ENCODE data around the gene KCNH8.
A peak's percentile ranks its signal among the peaks of the same experiment; 100 is the strongest.

Gene KCNH8

GRCh38 chr3:19254784-19255338, 106.6 kb downstream of the KCNH8 start:
- no peak for DNase-seq

GRCh38 chr3:19256313-19256712, 108.0 kb downstream of the KCNH8 start:
- no peak for DNase-seq

GRCh38 chr3:19263606-19264005, 115.3 kb downstream of the KCNH8 start:
- no peak for DNase-seq

GRCh38 chr3:19264424-19264823, 116.1 kb downstream of the KCNH8 start:
- DNase-seq: no peak

GRCh38 chr3:19267040-19267439, 118.7 kb downstream of the KCNH8 start:
- no peak for DNase-seq

- DNase-seq: no peak
Observed at GRCh38 chr3:19270481-19270880, 122.2 kb downstream of the KCNH8 start.

GRCh38 chr3:19272296-19272695, 124.0 kb downstream of the KCNH8 start:
- no peak for DNase-seq

GRCh38 chr3:19273091-19273490, 124.8 kb downstream of the KCNH8 start:
- DNase-seq: no peak

GRCh38 chr3:19274576-19274975, 126.3 kb downstream of the KCNH8 start:
- no peak for DNase-seq

- no peak for DNase-seq
Observed at GRCh38 chr3:19284974-19285373, 136.7 kb downstream of the KCNH8 start.

GRCh38 chr3:19293295-19293694, 145.0 kb downstream of the KCNH8 start:
- DNase-seq: no peak

- DNase-seq: no peak
Observed at GRCh38 chr3:19295208-19295607, 146.9 kb downstream of the KCNH8 start.

- no peak for DNase-seq
Observed at GRCh38 chr3:19331931-19332330, 183.6 kb downstream of the KCNH8 start.

- no peak for DNase-seq
Observed at GRCh38 chr3:19334120-19334519, 185.8 kb downstream of the KCNH8 start.

- DNase-seq: no peak
Observed at GRCh38 chr3:19338769-19339168, 190.5 kb downstream of the KCNH8 start.

GRCh38 chr3:19342389-19342788, 194.1 kb downstream of the KCNH8 start:
- DNase-seq: no peak

- DNase-seq: no peak
Observed at GRCh38 chr3:19346759-19347158, 198.4 kb downstream of the KCNH8 start.

GRCh38 chr3:19347671-19348070, 199.4 kb downstream of the KCNH8 start:
- DNase-seq: no peak

- DNase-seq: no peak
Observed at GRCh38 chr3:19348500-19348899, 200.2 kb downstream of the KCNH8 start.

GRCh38 chr3:19348941-19349564, 200.7 kb downstream of the KCNH8 start:
- DNase-seq: peak; percentile 54

GRCh38 chr3:19357947-19358346, 209.6 kb downstream of the KCNH8 start:
- no peak for DNase-seq

- no peak for DNase-seq
Observed at GRCh38 chr3:19363071-19363470, 214.8 kb downstream of the KCNH8 start.

- DNase-seq: no peak
Observed at GRCh38 chr3:19364148-19364547, 215.8 kb downstream of the KCNH8 start.

GRCh38 chr3:19365471-19365870, 217.2 kb downstream of the KCNH8 start:
- DNase-seq: no peak

GRCh38 chr3:19384868-19385267, 236.6 kb downstream of the KCNH8 start:
- no peak for DNase-seq
